ENCODE results near the gene TES.

Gene TES

DNA sequence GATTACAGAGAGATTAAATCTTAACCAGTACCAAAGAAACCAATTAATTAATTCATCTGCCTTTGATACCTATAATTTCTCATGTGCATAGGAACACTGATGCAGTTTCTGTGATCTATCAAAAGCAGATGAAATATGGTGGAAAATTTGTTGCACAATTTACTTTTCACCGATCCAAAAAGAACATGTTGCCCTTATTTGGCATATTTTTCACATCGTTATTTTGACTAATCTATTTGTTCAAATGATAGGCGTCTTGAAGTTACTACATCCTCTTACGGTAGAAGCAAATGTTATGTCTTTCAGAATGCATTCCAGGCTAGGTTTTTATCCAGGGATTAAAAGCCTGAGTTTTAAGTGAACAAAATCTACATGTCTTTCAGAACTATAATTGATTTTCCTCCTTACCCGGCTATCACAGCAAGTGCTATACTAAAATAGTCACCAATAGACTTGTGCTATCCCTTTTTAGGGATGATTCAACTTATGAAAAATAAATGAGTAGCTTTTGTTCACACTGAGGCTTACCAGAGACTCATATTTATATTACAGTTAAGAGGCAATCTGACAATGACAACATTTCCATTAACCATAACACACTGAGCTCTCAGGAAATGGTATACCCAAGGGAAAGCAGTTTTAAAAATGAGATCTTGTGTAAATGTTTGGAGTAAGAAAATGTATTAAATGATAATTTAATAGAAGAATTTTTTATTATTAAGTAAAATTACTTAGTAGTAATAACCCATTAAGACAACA is 16.8 kb upstream of the TES start:
- DNase-seq (ENCODE audit: low spot score) = no peak

DNA sequence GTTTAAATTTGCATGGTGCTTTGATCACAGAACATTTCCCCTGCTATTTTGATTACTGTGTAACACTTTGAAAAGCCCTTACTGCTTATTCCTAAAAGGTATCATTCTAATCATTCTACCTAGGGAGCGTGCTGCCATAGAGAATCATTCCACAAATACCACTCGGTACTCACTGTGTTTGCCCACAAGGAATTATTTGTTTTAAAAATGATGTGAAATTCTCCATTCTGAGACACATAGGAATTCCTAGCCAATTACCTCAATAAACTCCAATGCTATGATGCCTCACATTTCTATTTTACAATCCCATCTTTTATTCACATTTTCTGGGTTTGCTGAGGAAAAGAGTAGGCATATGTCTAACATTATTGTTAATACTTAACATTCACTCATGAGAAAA is 16.2 kb upstream of the TES start:
- DNase-seq (ENCODE audit: low spot score) = no peak

DNA sequence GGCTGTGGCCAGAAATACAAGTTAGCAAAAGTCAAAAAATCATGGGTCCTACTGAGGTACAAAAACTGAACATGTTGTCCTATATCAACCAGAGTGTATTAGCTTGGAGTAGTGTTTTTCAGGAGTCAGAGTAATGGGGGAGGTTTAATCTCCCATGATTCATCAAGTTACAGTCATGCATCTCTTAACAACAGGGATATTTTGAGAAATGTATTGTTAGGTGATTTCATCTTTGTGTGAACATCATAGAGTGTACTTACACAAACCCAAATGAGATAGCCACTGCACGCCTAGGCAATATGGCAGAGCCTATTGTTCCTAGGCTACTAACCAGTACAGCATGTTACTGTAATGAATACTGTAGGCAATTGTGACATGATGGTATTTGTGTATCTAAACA is 14.9 kb upstream of the TES start:
- DNase-seq (ENCODE audit: low spot score) = no peak

DNA sequence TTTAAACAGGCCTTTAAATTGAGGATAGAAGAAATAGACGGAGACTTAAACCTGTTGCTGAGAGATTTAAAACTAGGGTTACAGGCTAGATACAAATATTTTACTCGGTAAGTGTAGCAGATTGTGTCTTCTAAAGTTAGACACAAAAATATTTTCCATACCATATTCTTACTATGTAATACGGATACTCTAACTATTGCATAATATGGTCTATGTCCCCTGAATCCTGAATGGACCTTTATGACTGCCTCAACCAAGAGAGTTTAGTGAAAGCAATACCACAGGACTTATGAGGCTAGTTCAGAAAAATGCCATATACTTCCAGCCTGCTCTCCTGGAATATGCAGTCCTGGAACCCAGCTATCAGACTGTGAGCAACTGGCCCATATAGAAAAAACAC is 13.4 kb upstream of the TES start:
- DNase-seq (ENCODE audit: low spot score) = no peak

DNA sequence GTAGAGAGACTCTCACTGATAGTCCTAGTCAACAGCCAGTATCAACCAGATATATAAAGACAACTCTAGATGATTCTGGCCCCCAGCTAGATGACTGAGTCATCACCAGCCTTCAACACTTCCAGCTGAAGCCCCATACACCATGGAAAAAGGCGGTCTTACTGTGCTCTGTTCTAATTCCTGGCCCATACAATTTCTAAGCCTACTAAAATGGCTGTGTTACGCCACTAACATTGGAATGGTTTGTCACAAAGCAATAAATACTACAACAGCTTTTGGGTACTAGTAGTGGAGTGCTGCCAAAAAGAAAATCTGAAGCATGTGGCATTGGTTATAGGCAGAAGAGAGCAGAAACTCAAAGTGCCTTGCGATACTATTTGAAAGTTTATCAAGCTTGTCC is 13.0 kb upstream of the TES start:
- no peak for DNase-seq (ENCODE audit: low spot score)

DNA sequence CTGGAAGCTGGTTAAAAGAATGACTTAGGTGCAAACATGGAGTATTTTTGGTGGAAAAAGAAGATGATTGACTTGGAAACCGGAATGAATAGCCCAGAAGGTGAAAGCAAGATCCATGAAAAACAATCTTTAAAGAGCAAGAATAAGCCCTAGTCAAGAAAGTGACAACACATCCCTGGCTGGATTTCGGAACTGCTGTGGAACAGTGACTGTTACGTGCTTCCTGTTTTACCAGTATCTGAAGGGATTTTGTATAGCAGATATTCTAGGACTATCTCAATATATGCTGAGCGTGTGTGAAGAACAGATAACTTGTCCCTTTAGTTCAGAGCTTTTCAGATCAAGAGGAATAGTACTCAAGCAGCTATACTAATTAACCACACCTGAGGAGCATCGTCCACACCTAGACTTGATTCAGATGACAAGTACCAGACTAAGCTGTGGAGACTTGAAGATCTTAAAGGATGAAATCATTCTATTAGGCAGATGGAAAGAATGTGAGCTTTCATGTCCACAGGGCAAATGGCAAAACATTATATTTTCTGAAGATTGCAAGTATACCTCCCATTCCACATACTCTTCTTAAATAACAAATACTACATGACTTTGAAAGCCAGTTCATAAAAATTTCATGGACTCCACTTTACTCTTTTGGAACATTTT is 11.5 kb upstream of the TES start:
- no peak for DNase-seq (ENCODE audit: low spot score)

DNA sequence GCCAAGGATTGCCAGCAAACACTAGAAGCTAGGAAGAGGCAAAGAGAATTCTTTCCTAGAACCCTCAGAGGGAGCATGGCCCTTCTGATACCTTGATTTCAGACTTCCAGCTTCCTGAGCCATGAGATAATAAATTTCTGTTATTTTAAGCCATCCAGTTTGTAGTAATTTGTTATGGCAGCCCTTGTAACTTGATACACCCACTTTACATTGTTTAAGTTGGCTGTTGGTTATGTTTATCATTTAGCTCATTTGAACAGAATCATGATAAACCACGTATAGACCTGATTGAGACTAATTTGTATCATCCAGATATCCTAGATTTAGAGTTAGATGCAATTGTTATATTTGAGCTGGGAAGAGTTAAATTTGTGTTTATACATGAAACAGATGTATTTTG is 9.4 kb upstream of the TES start:
- DNase-seq (ENCODE audit: low spot score) = no peak

DNA sequence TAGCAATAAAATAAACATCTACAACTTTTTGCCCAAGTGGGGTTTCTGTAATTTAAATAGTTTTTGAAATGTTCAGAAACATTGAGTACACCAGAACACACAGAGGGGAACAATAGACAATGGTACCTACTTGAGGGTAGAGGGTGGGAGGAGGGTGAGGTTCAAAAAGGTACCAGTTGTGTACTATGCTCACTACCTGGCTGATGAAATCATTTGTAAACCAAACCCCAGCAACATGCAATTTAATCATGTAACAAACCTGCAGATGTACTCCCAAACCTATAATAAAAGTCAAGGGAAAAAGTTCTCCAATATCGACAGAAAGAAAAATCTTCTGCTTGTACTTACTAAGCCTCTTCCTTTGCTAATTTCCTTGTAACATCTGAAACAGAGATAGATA is 4.2 kb upstream of the TES start:
- no peak for DNase-seq (ENCODE audit: low spot score)

DNA sequence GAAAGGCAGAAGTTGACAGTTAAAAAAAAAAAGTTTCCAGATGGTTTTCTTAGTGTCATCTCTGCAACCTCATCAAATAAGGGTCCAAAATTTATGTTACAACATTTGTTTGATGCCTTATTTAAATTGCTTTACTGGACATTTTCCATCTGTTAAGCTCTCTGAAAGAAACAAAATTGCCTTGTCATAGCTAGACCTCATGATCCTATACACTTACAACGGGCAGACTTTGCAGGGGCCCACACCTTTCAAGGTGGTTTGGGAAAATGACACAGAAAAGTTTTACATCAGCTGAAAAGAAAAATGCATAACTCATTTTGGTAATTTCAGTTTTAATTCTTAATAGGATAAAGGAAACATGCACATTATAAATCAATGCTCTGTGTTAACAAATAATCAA is 1.4 kb upstream of the TES start:
- no peak for DNase-seq (ENCODE audit: low spot score)

DNA sequence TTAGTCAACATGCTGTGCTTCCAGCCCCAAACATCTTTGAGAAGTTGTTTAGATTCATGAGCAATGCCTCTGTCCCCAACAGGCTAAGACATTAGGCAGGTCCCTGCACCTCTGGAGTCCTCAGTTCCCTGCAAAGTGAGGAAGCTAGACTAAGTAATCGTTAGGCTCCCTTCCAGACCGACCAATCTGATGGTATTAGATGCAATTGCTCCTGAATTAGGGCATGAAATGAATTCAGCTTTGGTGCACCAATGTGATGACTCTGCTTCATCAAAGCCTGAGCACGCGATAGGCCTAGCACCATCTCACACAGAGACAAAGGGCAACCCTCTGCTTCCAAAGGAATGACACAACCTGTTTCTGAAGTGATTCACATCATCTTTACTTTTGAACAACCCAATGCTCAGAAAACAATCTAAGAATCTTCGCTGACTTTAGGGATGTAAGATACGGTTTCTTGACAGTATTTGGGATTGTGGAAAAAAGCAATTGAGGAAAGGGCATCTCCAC is 723 bp upstream of the TES start:
- DNase-seq (ENCODE audit: low spot score) = no peak

DNA sequence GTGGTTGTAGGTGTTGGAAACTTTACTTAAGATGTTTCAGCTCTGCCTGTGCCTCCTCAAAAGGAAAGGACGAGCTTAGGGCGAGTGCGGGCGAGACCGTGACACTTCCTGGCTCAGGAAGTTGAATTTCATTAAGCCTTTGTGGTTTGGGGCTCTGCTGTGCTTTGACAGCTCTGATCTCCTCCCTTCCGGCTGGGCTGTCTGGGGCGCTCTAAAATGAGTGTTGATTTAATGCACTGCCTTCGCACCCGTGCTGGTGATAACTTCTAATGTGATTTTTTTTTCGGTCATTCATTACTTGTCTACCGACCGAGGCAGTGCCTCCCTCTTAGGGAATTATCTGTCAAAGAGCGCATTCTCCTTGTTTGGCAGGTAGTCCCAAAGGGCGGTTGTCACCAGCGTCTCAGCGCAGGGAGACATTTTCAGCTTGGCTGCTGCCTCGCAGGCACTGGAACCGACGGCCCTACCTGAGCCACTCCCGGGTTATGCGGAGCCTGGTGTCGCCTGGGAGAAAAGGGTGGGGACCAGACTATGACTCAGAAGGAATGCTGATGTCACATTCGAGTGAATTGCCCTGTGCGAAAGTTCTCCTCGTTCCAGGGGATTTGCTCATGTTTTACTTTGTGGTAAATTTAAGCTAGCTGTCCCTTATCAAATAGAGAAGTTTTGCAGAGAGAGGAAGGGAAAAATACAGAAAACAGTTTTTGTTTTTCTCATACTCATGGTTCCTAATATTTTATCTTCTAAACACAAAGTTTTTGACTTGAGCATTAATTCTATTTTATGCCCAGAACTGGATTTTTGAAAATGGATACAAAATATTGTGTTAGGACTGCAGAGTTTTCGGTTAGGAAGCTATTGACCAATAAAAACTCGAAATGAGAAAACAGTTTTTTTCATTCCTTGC is 920 bp downstream of the TES start:
- DNase-seq (ENCODE audit: low spot score) = peak; percentile 71

DNA sequence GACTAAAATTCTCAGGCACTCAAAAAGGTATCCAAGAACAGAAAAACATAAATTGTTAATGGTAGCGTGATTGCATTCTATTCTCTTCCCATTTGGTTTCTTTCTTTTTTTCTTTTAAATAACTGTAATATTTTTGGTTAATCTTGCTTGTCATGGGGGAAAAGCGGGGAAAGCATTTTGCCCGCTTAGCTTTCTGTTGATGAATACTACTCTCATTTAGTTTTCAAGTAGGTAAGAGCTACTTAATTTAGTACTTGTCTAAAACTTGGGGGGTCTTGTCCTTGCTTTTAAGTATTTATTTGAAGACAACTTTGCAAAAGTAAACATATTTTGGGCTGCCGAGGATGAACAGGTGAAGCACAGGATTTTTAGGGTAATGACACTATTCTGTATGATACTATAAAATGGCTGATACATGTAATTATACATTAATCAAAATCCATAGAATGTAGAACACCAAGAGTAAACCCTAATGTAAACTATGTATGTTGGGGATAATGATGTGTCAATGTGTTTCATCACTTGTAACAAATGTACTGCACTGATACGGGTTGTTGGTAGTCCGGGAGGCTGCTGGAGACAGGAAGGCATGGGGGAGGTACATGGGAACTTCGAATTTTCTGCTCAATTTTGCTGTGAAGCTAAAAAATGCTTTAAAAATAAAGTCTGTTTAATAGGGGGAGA is 1.7 kb downstream of the TES start:
- DNase-seq (ENCODE audit: low spot score) = no peak

DNA sequence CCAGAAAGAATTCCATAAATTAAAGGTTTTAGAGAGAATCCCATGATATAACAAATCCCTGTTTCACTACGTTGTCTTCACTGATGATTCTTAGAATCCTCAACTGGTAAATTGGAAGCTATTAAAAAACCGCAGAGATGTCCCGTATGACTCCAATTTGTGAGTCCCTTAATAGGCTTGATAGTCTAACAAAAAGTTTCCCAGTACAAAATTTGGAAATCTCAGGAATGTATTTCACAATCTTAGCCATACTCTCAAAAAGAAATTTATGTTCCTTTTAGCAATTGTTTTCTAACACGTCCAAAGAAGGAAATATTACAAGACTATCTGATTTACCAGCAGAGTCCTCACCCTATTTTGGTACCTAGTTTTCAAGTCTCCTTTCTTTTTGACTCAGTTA is 2.5 kb downstream of the TES start:
- DNase-seq (ENCODE audit: low spot score) = no peak

DNA sequence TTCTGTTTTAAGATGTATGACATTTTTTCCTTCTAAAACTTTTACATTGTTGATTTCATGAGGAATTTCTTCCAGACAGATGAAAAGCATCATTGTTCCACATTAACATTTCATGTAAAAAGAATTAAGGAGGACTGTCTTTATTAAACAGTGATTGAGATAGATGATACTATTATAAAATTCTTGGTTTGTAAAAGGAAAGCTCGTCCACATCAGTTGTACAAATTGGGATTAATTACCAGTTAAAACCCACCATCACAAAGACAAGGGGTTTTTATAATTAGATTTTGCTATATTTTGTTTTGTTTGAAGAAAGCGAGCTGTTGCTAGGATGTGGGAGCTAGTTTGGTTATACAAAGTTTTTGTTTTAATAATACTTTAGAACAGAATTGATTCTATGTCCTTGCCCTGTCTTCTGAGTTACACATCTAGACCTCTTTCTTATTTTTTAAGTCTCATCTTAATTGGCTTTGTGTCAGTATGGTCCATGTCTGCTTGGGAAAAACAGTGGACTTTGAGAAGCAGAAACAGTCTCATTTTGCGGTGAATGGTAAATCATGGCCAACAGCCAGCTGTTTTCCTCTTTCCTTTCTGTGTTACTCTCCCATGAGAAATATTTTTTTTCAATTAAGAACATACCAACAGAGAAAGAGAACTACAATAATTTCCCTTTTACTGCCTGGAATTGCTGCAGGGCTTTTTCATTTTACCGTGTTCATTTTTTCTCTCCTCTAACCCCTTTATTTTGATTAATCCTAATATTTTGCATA is 3.2 kb downstream of the TES start:
- DNase-seq (ENCODE audit: low spot score) = no peak

DNA sequence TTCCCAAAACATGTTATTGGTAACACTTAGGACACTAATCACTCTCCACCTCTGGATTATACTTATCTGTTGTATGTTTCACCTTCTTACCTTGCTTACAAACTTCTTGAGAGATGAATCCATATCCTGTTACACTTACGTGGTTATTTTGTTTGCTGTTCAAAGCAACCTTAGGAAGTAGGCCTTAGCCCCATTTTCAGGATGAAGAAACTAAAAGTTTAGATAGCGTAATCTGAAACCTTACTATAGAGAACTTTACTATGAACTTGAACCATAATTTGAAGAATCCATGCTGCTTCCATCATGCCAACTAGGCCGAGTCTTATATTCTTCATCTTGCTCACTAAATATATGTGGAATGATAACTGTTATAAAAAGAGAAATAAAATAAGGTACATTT is 4.6 kb downstream of the TES start:
- no peak for DNase-seq (ENCODE audit: low spot score)

DNA sequence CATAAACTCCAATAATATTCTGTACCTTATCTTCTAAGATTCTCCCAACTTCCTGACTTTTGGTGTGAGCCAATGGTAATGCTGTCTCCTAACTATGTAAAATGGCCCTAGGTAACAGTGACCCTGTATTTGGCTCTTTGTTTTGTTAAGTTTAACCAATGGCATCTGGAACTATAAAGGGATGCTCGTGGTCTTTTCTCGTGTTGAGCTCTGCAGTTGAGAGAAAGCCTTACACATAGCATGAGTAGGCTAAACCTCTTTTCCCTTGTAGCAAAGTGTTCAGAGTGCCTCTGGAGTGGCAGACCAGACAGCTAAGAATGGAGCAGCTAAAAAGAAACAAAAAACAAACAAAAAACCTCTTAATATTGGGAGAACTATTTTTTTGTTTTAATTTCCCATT is 5.2 kb downstream of the TES start:
- no peak for DNase-seq (ENCODE audit: low spot score)

DNA sequence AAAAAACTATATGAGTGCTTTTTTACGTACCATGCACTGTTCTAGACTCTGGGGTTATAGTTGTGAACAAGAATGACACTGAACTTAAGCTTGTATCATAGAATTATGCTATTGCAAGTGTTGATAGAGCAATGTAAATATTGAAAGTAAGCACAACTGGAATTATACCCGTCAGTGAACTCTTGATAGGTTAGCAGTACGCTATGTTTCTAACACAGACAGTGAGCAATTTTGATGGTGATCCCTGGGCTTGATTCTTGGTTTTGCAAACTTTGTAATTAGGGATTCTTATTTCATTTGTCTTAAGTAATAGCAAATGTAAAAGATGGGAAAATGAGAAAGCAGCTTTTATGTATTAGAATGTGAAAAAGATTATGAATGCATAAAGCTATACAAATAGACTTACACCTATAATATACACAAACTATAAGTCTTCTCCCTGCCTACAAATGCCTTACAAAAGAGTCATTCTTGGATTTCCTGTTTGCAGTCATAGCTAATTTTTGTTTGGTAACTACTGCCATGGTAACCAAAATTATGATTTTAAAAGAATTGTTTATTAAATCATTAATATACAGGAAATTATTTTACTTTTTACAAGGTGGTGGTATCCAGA is 6.7 kb downstream of the TES start:
- DNase-seq (ENCODE audit: low spot score) = no peak

DNA sequence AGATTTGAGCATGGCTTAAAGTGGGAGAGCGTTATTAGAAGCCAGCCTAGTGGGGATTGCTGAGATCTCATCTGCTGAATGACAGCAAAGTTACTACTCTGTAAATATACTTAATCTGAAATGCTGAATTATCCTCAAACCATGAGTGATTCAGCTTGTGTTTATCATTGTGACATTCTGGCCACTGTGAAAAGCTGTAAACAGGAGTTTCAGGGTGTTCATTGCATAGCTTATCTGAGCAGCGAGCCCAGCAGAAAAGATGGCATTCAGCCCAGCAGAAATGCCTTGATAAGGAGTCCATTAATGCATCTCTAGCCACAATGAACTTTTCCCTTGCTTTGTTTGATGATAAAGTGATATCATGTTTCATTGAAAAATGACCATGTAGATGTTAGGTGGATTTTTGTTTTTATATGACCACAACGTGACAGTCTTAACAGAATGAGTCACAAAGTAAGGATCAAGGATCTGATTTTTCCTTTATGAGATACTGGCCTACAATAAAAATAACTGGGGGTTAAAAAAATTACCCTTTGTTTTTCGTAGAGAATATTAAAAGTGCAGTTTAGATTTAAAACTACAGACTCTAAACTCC is 7.8 kb downstream of the TES start:
- DNase-seq (ENCODE audit: low spot score) = no peak

DNA sequence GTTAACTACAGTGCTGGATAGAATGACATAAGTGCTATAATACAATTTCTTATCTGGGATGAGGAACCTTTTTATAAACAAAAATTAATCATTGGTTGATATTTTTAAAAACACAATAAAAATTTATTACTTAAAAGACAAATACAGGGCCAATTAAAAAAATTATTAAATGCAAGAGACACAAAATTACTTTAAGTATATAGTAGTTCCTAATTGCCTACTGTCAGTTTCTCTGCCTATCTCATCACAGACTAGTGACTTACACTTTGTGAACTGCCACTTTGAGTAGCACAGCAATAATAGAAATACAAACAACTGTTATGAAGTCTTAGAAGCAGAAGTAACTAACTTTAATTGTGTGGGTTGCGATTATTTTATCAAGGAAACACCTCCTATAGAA is 8.4 kb downstream of the TES start:
- no peak for DNase-seq (ENCODE audit: low spot score)

DNA sequence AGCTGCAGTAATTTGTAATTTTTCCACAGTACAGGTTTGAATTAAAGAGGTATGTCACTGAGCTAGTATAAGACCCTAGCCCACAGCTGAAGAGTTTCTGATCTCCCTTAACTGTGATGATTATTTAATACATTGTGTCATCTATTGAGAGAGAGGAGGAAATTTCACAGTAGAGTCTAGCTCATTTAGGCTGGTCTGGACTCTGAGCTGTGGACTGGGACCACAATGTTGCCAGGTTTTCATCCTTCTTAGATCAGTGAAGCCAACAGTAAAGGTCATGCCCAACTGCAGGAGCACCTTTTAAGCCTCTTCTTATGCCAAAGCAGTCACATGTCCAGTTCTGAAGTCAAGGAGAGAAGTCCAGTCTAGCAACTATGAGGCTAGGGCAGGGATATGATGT is 8.9 kb downstream of the TES start:
- no peak for DNase-seq (ENCODE audit: low spot score)

DNA sequence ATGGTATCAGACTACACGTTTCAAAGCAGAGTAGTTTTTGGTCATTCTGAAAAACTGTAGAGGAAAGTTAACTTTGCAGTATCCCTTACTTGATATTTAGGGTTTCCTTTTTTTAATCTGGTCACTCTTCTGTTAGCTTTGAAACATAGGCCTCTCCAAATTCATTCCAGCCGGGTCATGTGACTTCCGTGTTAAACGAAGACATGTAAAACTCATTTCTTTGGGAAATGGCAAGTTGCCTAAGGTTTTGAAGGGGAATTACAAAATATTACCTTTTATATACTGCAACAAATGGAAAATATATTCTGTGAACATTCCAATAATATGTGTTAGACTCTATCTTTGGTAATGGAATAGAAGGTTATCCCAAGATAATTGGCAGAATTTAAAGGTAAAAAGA is 9.5 kb downstream of the TES start:
- DNase-seq (ENCODE audit: low spot score) = no peak

Measured in iPS-NIHi11 (cell line).